Thyroid gland (tissue), 4 donors: ENCODE data around the gene KRT38. TPM values are rescaled to one million over a fixed set of nuclear protein-coding genes. Genes with fewer than 3 reads are reported as not detected.

Experiments used
- DNase-seq, 2 donors: peaks; one replicate each; pipeline ENCODE4 v3.0.0-alpha.2; 2019
- H3K27ac ChIP-seq, 3 donors: fragments of 200-600 bp; sonication (generic); 1 replicate in 2 of 3; 2 replicates in 1 of 3; pipeline ENCODE4 v1.5.1; 2016 to 2019; ENCODE audit warnings: mild to moderate bottlenecking in 1 of 3, moderate library complexity in 1 of 3
- H3K27me3 ChIP-seq: fragments of 200-600 bp; sonication (generic); one replicate; pipeline ENCODE4 v1.5.1; 2019
- H3K36me3 ChIP-seq, 2 donors: fragments of 200-600 bp; sonication (generic); one replicate each; pipeline ENCODE4 v1.5.1; 2016 to 2019
- H3K4me1 ChIP-seq, 2 donors: fragments of 200-600 bp; sonication (generic); one replicate each; pipeline ENCODE4 v1.5.1; 2017 to 2019
- H3K4me3 ChIP-seq, 3 donors: fragments of 200-600 bp; sonication (generic); replicated peaks in 1 of 3; 1 replicate in 2 of 3; 2 replicates in 1 of 3; pipeline ENCODE4 v1.5.1; 2016; ENCODE audit warnings: mild to moderate bottlenecking in 1 of 3
- H3K9me3 ChIP-seq: fragments of 200-600 bp; sonication (generic); one replicate; pipeline ENCODE4 v1.5.1; 2017
- CTCF ChIP-seq, 6 experiments: fragments of 200-600 bp in 3 of 6; fragments of 450-650 bp in 3 of 6; sonication (generic) in 3 of 6; IDR thresholded peaks; one replicate each; pipeline ENCODE4 v1.5.1; 2016 to 2019; ENCODE audit warnings: antibody characterized with exemption in 6 of 6, mild to moderate bottlenecking in 2 of 6, inconsistent platforms in 1 of 6, moderate library complexity in 1 of 6
- POLR2A ChIP-seq, 2 donors: fragments of 450-650 bp; IDR thresholded peaks; one replicate each; pipeline ENCODE4 v1.6.1; 2017; ENCODE audit warnings: antibody characterized with exemption in 2 of 2, mild to moderate bottlenecking in 2 of 2, moderate library complexity in 1 of 2
- WGBS, 2 donors: methylation state at CpG; one replicate each; pipeline ENCODE4 v1.1.5; 2017; 5-methylcytosine and 5-hydroxymethylcytosine counted together
- intact Hi-C: fragments of 100-400 bp; cut with DNase I; formaldehyde crosslinking; loops from one replicate; pipeline ENCODE4 v1.15.1; 2023
- total RNA-seq, 4 donors: library from RNA; depleted of rRNA; stranded (reverse); fragments of >200 nt; gene quantifications; one replicate each; pipeline ENCODE4 v1.2.3, GENCODE V29; 2016

Gene KRT38
- not detected for total RNA-seq

- no peak within 1 kb of the TSS for H3K4me3 ChIP-seq
- H3K9me3 ChIP-seq = no peaks in the 10 kb centered on the region
- 92 to 99% methylated on average over 10 of the region's 10 CpGs for WGBS, 2 donors
- H3K36me3 ChIP-seq = no peaks in the 10 kb centered on the region
- TF ChIP-seq CTCF (IDR thresholded peaks at IDR 0.05) (no peak), POLR2A (IDR thresholded peaks at IDR 0.05) (no peak)
- H3K27me3 ChIP-seq = no peaks in the 10 kb centered on the region
- no peak for DNase-seq
- H3K4me1 ChIP-seq = no peaks in the 10 kb centered on the region
- intact Hi-C loops = no loop called here
- no peak within 1 kb of the TSS for H3K27ac ChIP-seq
Observed at GRCh38 chr17:41440531-41441033, at the start of gene KRT38. KRT38 (minus strand) TSS chr17:41440983; CDS start chr17:41440921, 62 bp downstream.

GRCh38 chr17:41489531-41489930 lies 48.7 kb upstream of the KRT38 start, which contains the start of gene KRT36:
KRT36 (minus strand) TSS chr17:41489910; CDS start chr17:41489864, 46 bp downstream.
- intact Hi-C loops = no loop called here

GRCh38 chr17:41486809-41487530 lies 46.2 kb upstream of the KRT38 start:
- H3K36me3 ChIP-seq = no peaks in the 10 kb centered on the region
- intact Hi-C loops = no loop called here
- no peak for TF ChIP-seq POLR2A (IDR thresholded peaks at IDR 0.05)
- TF ChIP-seq CTCF (IDR thresholded peaks at IDR 0.05) = peak in 1 of 6 experiments; percentile 26
- DNase-seq = no peak
- no peak overlapping the region for H3K4me3 ChIP-seq
- H3K27me3 ChIP-seq = no peaks in the 10 kb centered on the region
- WGBS, 2 donors = 78% methylated on average over 26 of the region's 29 CpGs
- no peak overlapping the region for H3K27ac ChIP-seq
- peaks cover 12 to 22% of the 10 kb centered on the region in 2 donors for H3K4me1 ChIP-seq
- no peaks in the 10 kb centered on the region for H3K9me3 ChIP-seq

More at GRCh38 chr17:41489531-41489930, 48.7 kb upstream of the KRT38 start, which contains the start of gene KRT36:
- no peak for DNase-seq
- H3K9me3 ChIP-seq = no peaks in the 10 kb centered on the region
- TF ChIP-seq POLR2A (IDR thresholded peaks at IDR 0.05) (no peak), CTCF (IDR thresholded peaks at IDR 0.05) (no peak)
- 85 to 87% methylated on average over 12 of the region's 12 CpGs for WGBS, 2 donors
- H3K4me3 ChIP-seq = no peak within 1 kb of the TSS
- H3K36me3 ChIP-seq = no peaks in the 10 kb centered on the region
- no peak within 1 kb of the TSS for H3K27ac ChIP-seq
- peaks cover 8 to 14% of the 10 kb centered on the region in 2 donors for H3K4me1 ChIP-seq
- no peaks in the 10 kb centered on the region for H3K27me3 ChIP-seq

- Histone ChIP-seq H3K27me3 (no peaks in the 10 kb centered on the region), H3K27ac (no peak overlapping the region), H3K4me3 (no peak overlapping the region), H3K9me3 (no peaks in the 10 kb centered on the region), H3K4me1 (peaks cover 12 to 22% of the 10 kb centered on the region in 2 donors), H3K36me3 (no peaks in the 10 kb centered on the region)
- no peak for DNase-seq
- TF ChIP-seq POLR2A (IDR thresholded peaks at IDR 0.05) (no peak), CTCF (IDR thresholded peaks at IDR 0.05) (no peak)
- intact Hi-C loops = no loop called here
- WGBS, 2 donors = 92 to 94% methylated on average over 13 of the region's 13 CpGs
Observed at GRCh38 chr17:41486316-41486715, 45.5 kb upstream of the KRT38 start.
